WTC11 (cell line): ENCODE measurements around the gene KIF26A.

Experiments used
- ATF3 ChIP-seq: sonication (generic); formaldehyde crosslinking; conservative IDR thresholded peaks from 2 replicates; pipeline ENCODE4 v1.8.1; 2022; ENCODE audit warnings: mild to moderate bottlenecking, missing genetic modification reagents
- CTCF ChIP-seq: fragments of 200-600 bp; IDR thresholded peaks from 2 replicates; pipeline ENCODE4 v1.8.0; 2022; ENCODE audit warnings: antibody characterized with exemption
- TCF7 ChIP-seq: sonication (generic); formaldehyde crosslinking; IDR thresholded peaks from 2 replicates; pipeline ENCODE4 v1.8.0; 2022; ENCODE audit warnings: mild to moderate bottlenecking, low read depth, missing genetic modification reagents, moderate library complexity
- ZNF138 ChIP-seq: sonication (generic); formaldehyde crosslinking; conservative IDR thresholded peaks from 2 replicates; pipeline ENCODE4 v1.8.1; 2022; ENCODE audit warnings: mild to moderate bottlenecking, moderate library complexity, missing genetic modification reagents

- TF ChIP-seq CTCF (peak; percentile 49), ATF3 (CRISPR knock-in tag) (no peak), TCF7 (CRISPR knock-in tag) (no peak), ZNF138 (CRISPR knock-in tag) (no peak)
Measured at GRCh38 chr14:104224506-104225277, 86.3 kb downstream of the KIF26A start.
